ENCODE measurements around the gene LTBP3.
A peak's percentile ranks its signal among the peaks of the same experiment; 100 is the strongest.
"Not testable (repeated sequence)": the region's sequence is repeated elsewhere in the genome, so short reads cannot be mapped to it uniquely, and the experiment has no call there.

LTBP3 gene

GRCh38 chr11:65571420-65571819 lies 13.3 kb upstream of the LTBP3 start:
- DNase-seq: no peak

GRCh38 chr11:65569973-65570918 lies 12.1 kb upstream of the LTBP3 start, which contains the start of gene ZNRD2:
ZNRD2 (plus strand) TSS chr11:65570477; CDS start chr11:65570492, 15 bp downstream.
- peak; percentile 93 for DNase-seq

DNA sequence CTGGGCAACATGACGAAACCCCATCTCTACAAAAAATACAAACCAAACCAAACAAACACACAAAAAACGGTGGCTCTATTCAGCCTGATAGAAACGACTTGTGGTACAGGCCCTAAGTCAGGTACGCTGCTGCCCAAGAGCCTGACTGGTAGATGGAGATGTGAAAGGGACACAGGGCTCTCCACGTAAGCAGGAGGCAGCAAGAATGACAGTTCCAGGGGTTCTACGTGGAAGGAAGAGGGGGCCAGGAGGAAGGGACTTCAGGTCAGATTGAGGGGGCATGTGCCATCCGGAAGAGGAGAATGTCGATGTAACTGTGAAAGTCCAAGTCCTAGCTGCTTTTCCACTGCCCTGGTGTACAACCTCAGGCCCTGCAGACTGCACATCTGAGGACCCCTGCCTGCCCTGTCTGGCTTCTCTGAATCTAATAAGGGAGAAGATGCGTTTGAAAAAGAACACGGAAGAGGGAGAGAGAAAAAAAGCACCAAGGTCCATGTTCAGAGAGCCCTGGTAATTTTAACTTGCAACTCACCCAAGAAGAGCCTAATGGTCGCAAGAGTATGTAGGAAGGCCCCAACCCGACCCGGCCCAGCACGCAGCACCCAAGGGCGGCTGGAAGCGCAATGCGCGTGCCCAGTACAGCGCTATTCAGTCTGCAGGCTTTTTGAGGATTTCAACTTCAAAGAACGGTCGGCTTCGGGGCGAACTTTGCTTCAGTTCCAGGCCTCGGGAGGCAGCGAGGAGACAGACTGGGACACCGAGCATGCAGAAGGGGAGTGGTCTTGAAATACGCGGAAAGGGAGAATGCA lies 11.2 kb upstream of the LTBP3 start:
- no peak for DNase-seq

- no peak for DNase-seq
These were observed 7.7 kb upstream of the LTBP3 start for GRCh38 chr11:65565624-65566453.

DNA sequence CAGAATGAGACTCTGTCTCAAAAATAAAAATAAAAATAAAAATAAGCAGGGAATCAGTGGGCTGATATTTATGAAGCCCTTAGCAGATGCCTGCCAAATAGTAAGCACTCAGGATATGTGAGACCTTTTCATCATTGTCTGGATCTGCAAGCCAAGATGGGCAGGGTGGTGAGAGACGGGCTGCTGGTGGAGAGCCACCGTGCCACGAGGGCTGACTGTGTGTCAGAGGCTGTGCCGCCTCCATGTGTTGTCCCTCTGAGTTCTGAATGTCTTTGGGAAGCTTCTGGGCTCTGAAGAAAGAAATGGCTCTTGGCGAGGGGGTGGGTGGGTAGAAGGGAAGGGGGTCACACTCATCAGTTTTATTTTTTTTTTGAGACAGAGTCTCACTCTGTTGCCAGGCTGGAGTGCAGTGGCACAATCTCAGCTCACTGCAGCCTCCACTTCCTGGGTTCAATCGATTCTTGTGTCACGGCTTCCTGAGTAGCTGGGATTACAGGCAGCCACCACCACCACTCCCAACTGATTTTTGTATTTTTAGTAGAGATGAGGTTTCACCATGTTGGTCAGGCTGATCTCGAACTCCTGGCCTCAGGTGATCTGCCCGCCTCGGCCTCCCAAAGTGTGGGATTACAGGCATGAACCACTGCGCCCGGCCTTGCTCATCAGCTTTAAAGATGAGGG lies 6.9 kb upstream of the LTBP3 start:
- DNase-seq: not testable (repeated sequence)

DNA sequence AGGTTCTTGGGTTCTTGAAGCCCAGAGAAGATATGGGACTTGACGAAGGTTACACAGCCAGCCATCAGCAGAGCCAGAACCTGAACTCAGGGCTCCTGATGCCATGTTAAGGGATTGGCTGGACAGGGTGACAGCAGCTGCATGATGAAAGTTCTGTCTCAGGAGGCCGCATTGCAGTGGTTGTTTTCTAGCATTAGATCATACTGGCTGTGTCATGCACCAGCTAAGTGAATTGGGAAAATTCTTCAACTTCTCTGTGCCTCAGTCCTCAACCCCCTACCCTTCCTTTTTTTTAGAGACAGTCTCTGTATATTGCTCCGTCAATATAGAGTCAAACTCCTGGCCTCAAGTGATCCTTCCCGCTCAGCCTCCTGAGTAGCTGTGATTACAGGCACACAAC lies 5.4 kb upstream of the LTBP3 start:
- DNase-seq: no peak

- no peak for DNase-seq
These were observed 4.6 kb upstream of the LTBP3 start for GRCh38 chr11:65562788-65563187.

DNA sequence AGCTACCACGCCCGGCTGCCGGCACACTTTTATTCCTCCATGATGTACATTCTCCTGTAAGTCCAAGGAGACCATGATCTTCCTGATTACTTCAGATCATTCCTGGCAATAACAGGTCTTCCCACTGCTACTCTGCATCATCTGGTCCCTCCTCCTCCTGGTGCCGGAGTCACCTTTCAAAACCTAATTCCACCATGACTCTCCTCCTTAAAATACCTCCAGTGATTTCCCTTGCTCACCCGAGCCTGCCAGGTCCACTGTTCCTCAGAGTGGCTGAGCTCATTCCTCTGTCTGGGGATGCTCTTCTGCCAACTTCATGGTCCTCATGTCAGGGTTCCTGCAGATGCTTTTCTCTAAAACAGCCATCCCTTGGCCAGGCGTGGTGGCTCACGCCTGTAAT lies 3.9 kb upstream of the LTBP3 start:
- no peak for DNase-seq

GRCh38 chr11:65560555-65561418 lies 2.6 kb upstream of the LTBP3 start:
- DNase-seq: no peak

DNA sequence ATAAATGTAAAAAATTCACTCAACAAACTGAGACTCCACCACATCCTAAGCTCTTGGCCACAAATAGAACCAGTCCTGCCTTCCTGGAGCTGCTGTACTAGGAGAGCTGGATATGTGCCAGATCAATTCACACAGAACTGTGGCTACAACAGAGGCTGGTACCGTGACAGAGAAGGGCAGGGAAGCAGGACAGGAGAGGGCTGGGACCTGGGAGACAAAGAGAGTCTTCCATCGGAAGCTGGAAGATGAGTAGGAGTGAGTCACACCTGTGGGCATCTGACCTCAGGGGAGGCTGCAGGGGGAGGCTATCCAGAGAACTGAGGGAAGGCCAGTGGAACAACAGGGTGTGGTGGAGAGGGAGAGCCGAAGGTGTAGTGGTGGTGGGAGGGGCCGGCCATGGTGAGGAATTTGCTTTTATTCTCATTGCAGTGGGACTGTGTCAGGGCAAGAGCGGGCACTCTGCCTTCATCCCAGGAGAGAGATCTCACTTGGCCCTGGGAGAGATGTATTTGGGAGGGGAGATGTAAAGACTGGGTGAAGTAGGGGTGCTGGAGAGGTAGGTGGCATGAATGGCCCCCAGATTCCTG lies 1.9 kb upstream of the LTBP3 start:
- no peak for DNase-seq

DNA sequence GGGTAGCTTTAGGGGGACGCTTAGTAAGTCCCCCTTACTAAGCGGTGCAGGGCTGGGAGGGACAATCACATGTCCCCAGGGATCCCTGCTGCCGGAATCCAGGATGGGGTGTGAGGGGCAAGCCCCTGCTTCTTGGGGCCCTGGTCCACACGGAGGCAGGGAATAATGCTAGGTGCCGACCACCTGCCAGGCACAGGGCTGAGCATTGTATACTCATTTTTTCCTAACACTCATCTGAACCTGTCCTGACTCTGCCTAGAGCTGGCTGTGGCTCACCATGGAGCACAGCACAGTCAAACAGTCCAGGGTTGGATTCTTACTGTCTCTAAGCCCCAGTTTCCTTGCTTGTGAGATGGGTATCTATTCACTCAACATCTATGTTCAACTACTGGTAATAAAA lies 1.4 kb upstream of the LTBP3 start:
- DNase-seq: no peak

DNA sequence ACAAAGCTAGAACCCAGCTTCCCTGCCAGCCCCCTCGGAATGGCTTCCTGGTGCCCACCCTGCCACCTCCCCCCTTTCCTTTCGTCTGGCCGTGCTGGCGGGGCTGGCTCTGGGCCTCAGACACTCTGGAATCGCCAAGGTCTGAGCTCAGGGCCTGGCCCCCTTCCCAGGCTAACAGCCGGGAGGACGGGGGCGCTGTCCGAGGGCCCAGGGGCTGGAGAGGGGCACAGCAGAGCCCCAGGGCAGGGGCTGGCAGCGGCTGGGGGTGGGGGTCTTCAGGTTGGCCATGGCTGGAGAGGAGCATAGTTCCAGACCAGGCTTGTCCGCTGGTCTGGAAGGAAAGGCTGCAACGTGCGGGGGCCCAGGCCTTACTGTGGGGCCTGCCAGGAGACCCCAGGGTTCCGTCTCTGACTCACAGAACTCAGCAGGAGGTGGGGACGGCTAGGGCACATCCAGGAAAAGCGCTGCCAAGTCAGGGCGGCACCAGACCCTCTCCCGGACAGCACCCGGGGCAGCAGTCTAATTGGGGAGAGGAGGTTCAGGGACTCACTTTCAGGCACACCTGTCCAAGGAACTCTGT lies 861 bp upstream of the LTBP3 start:
- no peak for DNase-seq

GRCh38 chr11:65557280-65558001 lies 718 bp downstream of the LTBP3 start:
- DNase-seq: no peak

DNA sequence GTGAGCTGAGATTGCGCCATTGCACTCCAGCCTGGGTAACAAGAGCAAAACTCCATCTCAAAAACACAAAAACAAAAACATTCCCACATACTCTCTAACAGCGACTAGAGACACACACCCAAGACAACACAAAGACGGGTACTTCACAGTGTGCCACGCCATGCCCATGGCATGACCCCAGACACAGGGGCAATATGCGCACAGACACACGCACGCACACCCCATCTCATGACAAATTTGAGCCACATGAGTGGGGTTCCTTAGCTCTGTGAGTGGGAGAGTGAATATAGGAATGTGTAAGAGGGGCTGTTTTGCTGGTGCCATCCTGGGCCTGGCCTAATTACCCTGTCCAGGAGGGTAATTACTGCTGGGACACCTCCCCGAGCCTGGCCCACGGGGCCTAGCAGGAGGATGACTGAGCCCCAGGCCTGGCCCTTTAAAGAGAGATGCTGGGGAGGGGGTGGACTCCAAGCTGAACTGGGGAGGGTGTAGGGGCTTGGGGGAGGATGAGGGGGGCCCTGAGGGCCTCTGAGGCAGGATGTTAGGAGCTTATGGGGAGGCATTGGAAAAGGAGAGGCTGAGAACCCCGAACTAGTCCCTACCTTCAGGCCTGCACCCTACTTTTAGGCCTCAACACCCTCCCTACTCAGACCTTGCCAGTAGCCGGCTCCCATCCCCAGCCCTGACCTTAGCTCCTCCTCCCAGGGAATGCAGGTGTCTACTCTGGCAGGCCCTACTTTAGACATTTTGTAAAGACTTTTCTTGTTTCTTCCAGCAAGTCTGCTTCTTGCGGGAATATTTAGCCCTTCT lies 1.5 kb downstream of the LTBP3 start:
- DNase-seq: no peak

- DNase-seq: no peak
These were observed 2.4 kb downstream of the LTBP3 start for GRCh38 chr11:65555693-65556231.

- no peak for DNase-seq
These were observed 3.2 kb downstream of the LTBP3 start for GRCh38 chr11:65554842-65555430.

- DNase-seq: no peak
These were observed 3.9 kb downstream of the LTBP3 start for GRCh38 chr11:65554057-65554818.

Data from NCI-H526 treated with DMSO at 0.1 percent for 48 hours (cell line).